CD4-positive, alpha-beta T cell treated with Interleukin-4 for 1 hour (primary cell): ENCODE results near the gene SLC25A51.

ENCODE experiments used
- DNase-seq, 2 donors: peaks; one replicate each; pipeline ENCODE4 v3.0.0-alpha.2; 2020 to 2022

The SLC25A51 gene

GRCh38 chr9:37936376-37936775 is 32.4 kb upstream of the SLC25A51 start:
- DNase-seq = no peak

- no peak for DNase-seq
These were observed 31.2 kb upstream of the SLC25A51 start for GRCh38 chr9:37935096-37935495.

GRCh38 chr9:37931592-37931991 is 27.7 kb upstream of the SLC25A51 start:
- DNase-seq = no peak

- DNase-seq = no peak
These were observed 25.5 kb upstream of the SLC25A51 start for GRCh38 chr9:37929441-37929895.

GRCh38 chr9:37928552-37929430 is 24.9 kb upstream of the SLC25A51 start:
- DNase-seq = no peak

GRCh38 chr9:37927601-37928551 is 23.9 kb upstream of the SLC25A51 start:
- no peak for DNase-seq

- no peak for DNase-seq
These were observed 23.2 kb upstream of the SLC25A51 start for GRCh38 chr9:37927132-37927531.

GRCh38 chr9:37926737-37927118 is 22.8 kb upstream of the SLC25A51 start:
- no peak for DNase-seq

GRCh38 chr9:37925786-37926736 is 22.1 kb upstream of the SLC25A51 start:
- no peak for DNase-seq

- no peak for DNase-seq
These were observed 21.1 kb upstream of the SLC25A51 start for GRCh38 chr9:37925006-37925405.

- DNase-seq = no peak
These were observed 20.6 kb upstream of the SLC25A51 start for GRCh38 chr9:37924538-37924937.

- no peak for DNase-seq
These were observed 20.0 kb upstream of the SLC25A51 start for GRCh38 chr9:37923796-37924427.

GRCh38 chr9:37923118-37923795 is 19.3 kb upstream of the SLC25A51 start:
- no peak for DNase-seq

GRCh38 chr9:37922363-37923117 is 18.6 kb upstream of the SLC25A51 start:
- no peak for DNase-seq

- DNase-seq = no peak
These were observed 17.8 kb upstream of the SLC25A51 start for GRCh38 chr9:37921546-37922300.

GRCh38 chr9:37921168-37921510 is 17.2 kb upstream of the SLC25A51 start:
- no peak for DNase-seq

- DNase-seq = peak in 1 of 2 donors; percentile 23
These were observed 16.7 kb upstream of the SLC25A51 start for GRCh38 chr9:37920471-37921167.

- no peak for DNase-seq
These were observed 16.0 kb upstream of the SLC25A51 start for GRCh38 chr9:37919956-37920335.

- DNase-seq = no peak
These were observed 15.5 kb upstream of the SLC25A51 start for GRCh38 chr9:37919246-37919955.
